Measurements from ENCODE around the gene RBP2.
A peak's percentile ranks its signal among the peaks of the same experiment; 100 is the strongest.

RBP2 gene

GRCh38 chr3:139439278-139439677 is 37.0 kb downstream of the RBP2 start:
- H3K4me3 ChIP-seq (replicated peaks; ENCODE audit: low read depth, low read length) = no peak overlapping the region
- no peak for TF ChIP-seq CTCF (IDR thresholded peaks at IDR 0.05; ENCODE audit: low read length, missing control alignments)
- DNase-seq (ENCODE audit: low read depth) = no peak

- TF ChIP-seq CTCF (IDR thresholded peaks at IDR 0.05; ENCODE audit: low read length, missing control alignments) = no peak
- DNase-seq (ENCODE audit: low read depth) = peak; percentile 86
- no peak overlapping the region for H3K4me3 ChIP-seq (replicated peaks; ENCODE audit: low read depth, low read length)
Observed at GRCh38 chr3:139434764-139435307, 41.5 kb downstream of the RBP2 start.

- DNase-seq (ENCODE audit: low read depth) = no peak
- no peak for TF ChIP-seq CTCF (IDR thresholded peaks at IDR 0.05; ENCODE audit: low read length, missing control alignments)
- H3K4me3 ChIP-seq (replicated peaks; ENCODE audit: low read depth, low read length) = no peak overlapping the region
Observed at GRCh38 chr3:139434228-139434627, 42.1 kb downstream of the RBP2 start.

GRCh38 chr3:139433089-139433488 is 43.2 kb downstream of the RBP2 start:
- TF ChIP-seq CTCF (IDR thresholded peaks at IDR 0.05; ENCODE audit: low read length, missing control alignments) = no peak
- DNase-seq (ENCODE audit: low read depth) = no peak
- no peak overlapping the region for H3K4me3 ChIP-seq (replicated peaks; ENCODE audit: low read depth, low read length)

- TF ChIP-seq CTCF (IDR thresholded peaks at IDR 0.05; ENCODE audit: low read length, missing control alignments) = no peak
- DNase-seq (ENCODE audit: low read depth) = no peak
- H3K4me3 ChIP-seq (replicated peaks; ENCODE audit: low read depth, low read length) = no peak overlapping the region
Observed at GRCh38 chr3:139430493-139430892, 45.8 kb downstream of the RBP2 start.

- peak; percentile 87 for DNase-seq (ENCODE audit: low read depth)
- H3K4me3 ChIP-seq (replicated peaks; ENCODE audit: low read depth, low read length) = no peak overlapping the region
- TF ChIP-seq CTCF (IDR thresholded peaks at IDR 0.05; ENCODE audit: low read length, missing control alignments) = peak; percentile 76
Observed at GRCh38 chr3:139427283-139428060, 48.8 kb downstream of the RBP2 start.

All from fibroblast of pulmonary artery (primary cell).